Panc1 (cell line): ENCODE measurements around the gene ZNF443.

Experiments
- CTCF ChIP-seq: fragments of 450-650 bp; IDR thresholded peaks from 2 replicates; pipeline ENCODE4 v1.5.1; 2017; ENCODE audit warnings: mild to moderate bottlenecking
- POLR2AphosphoS5 ChIP-seq: IDR thresholded peaks from 2 replicates; pipeline ENCODE4 v1.6.1; 2012; ENCODE audit warnings: mild to moderate bottlenecking, low read depth, low read length, moderate library complexity
- SIN3A ChIP-seq: IDR thresholded peaks from 2 replicates; pipeline ENCODE4 v1.6.1; 2012; ENCODE audit warnings: low read depth, mild to moderate bottlenecking, low read length, moderate library complexity, borderline replicate concordance; ENCODE audit not compliant: insufficient read depth

- TF ChIP-seq CTCF (no peak), POLR2AphosphoS5 (no peak), SIN3A (no peak)
Observed at GRCh38 chr19:12411893-12412292, 28.9 kb downstream of the ZNF443 start.
